ENCODE results near the gene GRK2. TPM values are rescaled to one million over a fixed set of nuclear protein-coding genes. Genes with fewer than 3 reads are reported as not detected.

The GRK2 gene
- total RNA-seq, 1 donor = 33.2 TPM

GRCh38 chr11:67247946-67248550, 18.2 kb upstream of the GRK2 start:
- no peak for DNase-seq (ENCODE audit: low read depth)
- no peak overlapping the region for H3K4me3 ChIP-seq (ENCODE audit: low read depth, low read length)
- no peak for TF ChIP-seq CTCF (IDR thresholded peaks at IDR 0.05; ENCODE audit: insufficient read depth, low read depth, low read length)

DNA sequence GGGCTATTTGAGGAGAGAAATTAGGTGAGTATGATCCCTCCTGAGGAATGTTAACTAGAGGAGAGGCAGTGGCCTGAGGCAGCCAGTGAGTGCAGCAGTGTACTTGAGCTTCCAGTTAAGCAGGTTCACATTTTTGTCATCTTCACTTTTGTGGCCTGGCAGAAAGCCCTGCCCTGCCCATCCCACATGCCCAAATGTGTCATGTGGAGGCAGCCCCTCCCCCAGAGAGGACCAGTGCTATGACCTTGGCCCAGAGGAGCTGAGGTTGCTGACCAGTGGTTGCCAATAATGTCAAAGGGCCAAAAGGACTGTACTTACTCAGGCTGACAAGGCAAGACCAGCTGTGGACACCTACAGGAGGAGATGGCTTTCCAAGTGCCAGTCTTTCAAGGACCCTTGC, 17.6 kb upstream of the GRK2 start:
- TF ChIP-seq CTCF (IDR thresholded peaks at IDR 0.05; ENCODE audit: insufficient read depth, low read depth, low read length) = no peak
- no peak for DNase-seq (ENCODE audit: low read depth)
- H3K4me3 ChIP-seq (ENCODE audit: low read depth, low read length) = no peak overlapping the region

DNA sequence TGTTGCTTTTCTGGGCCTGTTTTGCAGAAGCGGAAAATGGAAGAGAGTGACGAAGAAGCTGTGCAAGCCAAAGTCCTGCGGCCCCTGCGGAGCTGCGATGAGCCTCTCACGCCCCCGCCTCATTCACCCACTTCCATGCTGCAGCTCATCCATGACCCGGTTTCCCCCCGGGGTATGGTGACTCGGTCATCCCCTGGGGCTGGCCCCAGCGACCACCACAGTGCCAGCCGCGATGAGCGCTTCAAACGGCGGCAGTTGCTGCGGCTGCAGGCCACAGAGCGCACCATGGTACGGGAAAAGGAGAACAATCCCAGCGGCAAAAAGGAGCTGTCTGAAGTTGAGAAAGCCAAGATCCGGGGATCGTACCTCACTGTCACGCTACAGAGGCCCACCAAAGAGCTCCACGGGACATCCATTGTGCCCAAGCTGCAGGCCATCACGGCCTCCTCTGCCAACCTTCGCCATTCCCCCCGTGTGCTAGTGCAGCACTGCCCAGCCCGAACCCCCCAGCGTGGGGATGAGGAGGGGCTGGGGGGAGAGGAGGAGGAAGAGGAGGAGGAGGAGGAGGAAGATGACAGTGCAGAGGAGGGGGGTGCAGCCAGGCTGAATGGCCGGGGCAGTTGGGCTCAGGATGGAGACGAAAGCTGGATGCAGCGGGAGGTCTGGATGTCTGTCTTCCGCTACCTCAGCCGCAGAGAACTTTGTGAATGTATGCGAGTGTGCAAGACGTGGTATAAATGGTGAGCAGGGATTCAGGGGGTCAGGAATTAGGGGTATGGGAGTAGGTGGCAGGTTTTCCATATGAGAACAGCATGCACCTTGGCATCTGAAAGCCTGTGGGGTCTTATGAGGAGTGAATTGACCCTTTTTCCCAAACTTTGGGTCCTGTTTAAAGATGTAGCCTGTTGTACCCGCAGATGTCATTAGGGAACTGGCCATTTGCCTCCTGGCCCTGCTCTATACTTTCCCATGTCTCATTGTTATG, 15.9 kb upstream of the GRK2 start:
- no peak overlapping the region for H3K4me3 ChIP-seq (ENCODE audit: low read depth, low read length)
- DNase-seq (ENCODE audit: low read depth) = no peak
- no peak for TF ChIP-seq CTCF (IDR thresholded peaks at IDR 0.05; ENCODE audit: insufficient read depth, low read depth, low read length)

- no peak overlapping the region for H3K4me3 ChIP-seq (ENCODE audit: low read depth, low read length)
- TF ChIP-seq CTCF (IDR thresholded peaks at IDR 0.05; ENCODE audit: insufficient read depth, low read depth, low read length) = no peak
- DNase-seq (ENCODE audit: low read depth) = no peak
These were observed 14.4 kb upstream of the GRK2 start for GRCh38 chr11:67251841-67252240.

DNA sequence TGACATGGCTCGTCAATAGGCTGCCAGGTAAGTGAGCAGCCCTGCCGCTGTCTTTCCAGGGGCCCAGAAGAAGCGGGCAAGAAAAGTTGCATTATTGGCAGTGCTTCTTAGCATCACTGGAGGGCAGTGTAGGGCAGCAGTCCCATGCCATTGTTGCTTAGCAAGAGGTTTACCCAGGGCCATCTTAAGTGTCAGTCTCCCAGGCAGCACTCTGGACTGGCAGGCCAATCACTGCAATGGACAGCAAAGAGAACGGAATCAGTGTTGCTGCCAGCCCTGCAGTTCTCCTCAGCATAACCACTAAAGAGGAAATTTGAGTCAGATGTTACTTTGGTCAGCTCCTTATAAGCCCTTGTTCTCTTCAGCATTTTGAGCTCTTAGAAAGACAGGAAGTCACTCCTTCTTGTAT, 13.4 kb upstream of the GRK2 start:
- no peak overlapping the region for H3K4me3 ChIP-seq (ENCODE audit: low read depth, low read length)
- peak; percentile 31 for DNase-seq (ENCODE audit: low read depth)
- TF ChIP-seq CTCF (IDR thresholded peaks at IDR 0.05; ENCODE audit: insufficient read depth, low read depth, low read length) = peak; percentile 43

GRCh38 chr11:67253872-67254624, 12.2 kb upstream of the GRK2 start:
- DNase-seq (ENCODE audit: low read depth) = no peak
- TF ChIP-seq CTCF (IDR thresholded peaks at IDR 0.05; ENCODE audit: insufficient read depth, low read depth, low read length) = no peak
- H3K4me3 ChIP-seq (ENCODE audit: low read depth, low read length) = no peak overlapping the region

Data from fibroblast of villous mesenchyme (primary cell).